Testis (tissue), 3 donors: ENCODE results near the gene SPCS1. TPM values are rescaled to one million over a fixed set of nuclear protein-coding genes. Genes with fewer than 3 reads are reported as not detected.

Experiments
- DNase-seq: peaks from one replicate; pipeline ENCODE4 v3.0.0-alpha.2; 2019
- H3K27ac ChIP-seq, 2 donors: fragments of 200-600 bp; sonication (generic); one replicate each; pipeline ENCODE4 v1.5.1; 2019
- H3K27me3 ChIP-seq: fragments of 200-600 bp; sonication (generic); one replicate; pipeline ENCODE4 v1.5.1; 2019
- H3K36me3 ChIP-seq: fragments of 200-600 bp; sonication (generic); one replicate; pipeline ENCODE4 v1.5.1; 2017; ENCODE audit warnings: low read depth; ENCODE audit errors: missing control alignments
- H3K4me1 ChIP-seq: fragments of 200-600 bp; sonication (generic); one replicate; pipeline ENCODE4 v1.5.1; 2019
- H3K4me3 ChIP-seq, 2 donors: fragments of 200-600 bp; sonication (generic); one replicate each; pipeline ENCODE4 v1.5.1; 2017 to 2019
- H3K9me3 ChIP-seq: fragments of 200-600 bp; sonication (generic); one replicate; pipeline ENCODE4 v1.5.1; 2017
- POLR2A ChIP-seq: fragments of 450-650 bp; IDR thresholded peaks from one replicate; pipeline ENCODE4 v1.6.1; 2017; ENCODE audit warnings: antibody characterized with exemption, mild to moderate bottlenecking, moderate library complexity
- WGBS, 2 donors: methylation state at CpG; one replicate each; pipeline ENCODE4 v1.1.5; 2018; 5-methylcytosine and 5-hydroxymethylcytosine counted together
- intact Hi-C: fragments of 100-400 bp; cut with DNase I; formaldehyde crosslinking; loops from one replicate; pipeline ENCODE4 v1.15.1; 2023; ENCODE audit warnings: low total_unique reads
- polyA plus RNA-seq: library from polyadenylated mRNA; stranded (reverse); fragments of 350-450 nt; fragmentation: Illumina TruSeq; extraction: RNeasy Lipid Tissue Mini Kit (QIAGEN cat#74804); gene quantifications from one replicate; pipeline ENCODE4 v1.2.3, GENCODE V29; 2014; ENCODE audit warnings: low read depth, low replicate concordance; ENCODE audit not compliant: insufficient read depth
- total RNA-seq, 2 donors: library from RNA; depleted of rRNA; stranded (reverse); fragments of >200 nt; gene quantifications; one replicate each; pipeline ENCODE4 v1.2.3, GENCODE V29; 2016
- TF ChIP-seq, protein P1 (sequence below), 3 experiments: fragments of 450-650 bp in 2 of 3; fragments of 200-600 bp in 1 of 3; sonication (generic) in 1 of 3; IDR thresholded peaks; one replicate each; pipeline ENCODE4 v1.5.1; 2016 to 2019; ENCODE audit warnings: antibody characterized with exemption in 3 of 3, mild to moderate bottlenecking in 2 of 3, moderate library complexity in 1 of 3

Gene SPCS1
- total and polyA plus RNA-seq, 3 donors from 2014 or later: 166 to 340 (median 179) TPM

DNA sequence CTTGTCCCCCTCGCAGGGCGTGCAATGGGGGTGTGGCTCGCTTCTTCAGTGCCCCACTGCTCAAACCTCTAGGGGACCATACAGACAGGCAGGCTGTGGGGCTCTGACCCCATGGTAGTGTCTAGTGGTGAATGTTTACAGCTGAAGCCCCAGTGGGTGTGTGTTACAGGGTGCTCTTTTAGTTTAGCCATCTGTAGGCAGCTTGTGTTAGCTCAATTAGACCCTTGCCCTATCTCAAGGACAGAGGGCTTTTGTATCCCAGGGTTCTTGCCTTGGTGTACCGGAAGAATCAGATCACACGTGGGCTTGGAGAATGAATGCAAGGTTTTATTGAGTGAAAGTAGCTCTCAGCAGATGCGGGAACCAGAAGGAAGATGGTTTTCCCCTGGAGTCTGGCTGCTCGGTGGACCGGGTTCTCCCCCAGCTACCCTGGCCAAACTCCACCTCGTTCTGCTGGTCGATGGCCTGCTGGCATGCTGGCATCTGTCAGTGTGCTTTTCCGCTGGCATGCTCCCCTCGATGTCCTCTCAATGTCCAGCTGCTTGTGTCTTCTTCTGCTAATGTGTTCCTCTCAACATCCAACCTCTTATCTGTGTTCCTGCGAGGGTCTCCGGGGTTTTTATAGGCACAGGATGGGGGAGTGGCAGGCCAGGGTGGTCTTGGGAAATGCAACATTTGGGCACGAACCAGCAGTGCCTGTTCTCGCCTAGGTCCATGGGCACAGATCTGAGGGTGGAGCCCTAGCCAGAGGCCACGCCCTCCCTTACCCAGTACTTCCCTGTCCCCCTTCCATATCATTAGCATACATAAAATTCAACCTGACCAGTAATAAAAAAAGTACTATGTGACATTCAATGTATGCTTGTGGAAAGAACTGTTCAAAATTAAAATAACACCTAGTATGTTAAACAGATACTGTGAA is 6.6 kb downstream of the SPCS1 start:
- TF ChIP-seq, protein P1, sequence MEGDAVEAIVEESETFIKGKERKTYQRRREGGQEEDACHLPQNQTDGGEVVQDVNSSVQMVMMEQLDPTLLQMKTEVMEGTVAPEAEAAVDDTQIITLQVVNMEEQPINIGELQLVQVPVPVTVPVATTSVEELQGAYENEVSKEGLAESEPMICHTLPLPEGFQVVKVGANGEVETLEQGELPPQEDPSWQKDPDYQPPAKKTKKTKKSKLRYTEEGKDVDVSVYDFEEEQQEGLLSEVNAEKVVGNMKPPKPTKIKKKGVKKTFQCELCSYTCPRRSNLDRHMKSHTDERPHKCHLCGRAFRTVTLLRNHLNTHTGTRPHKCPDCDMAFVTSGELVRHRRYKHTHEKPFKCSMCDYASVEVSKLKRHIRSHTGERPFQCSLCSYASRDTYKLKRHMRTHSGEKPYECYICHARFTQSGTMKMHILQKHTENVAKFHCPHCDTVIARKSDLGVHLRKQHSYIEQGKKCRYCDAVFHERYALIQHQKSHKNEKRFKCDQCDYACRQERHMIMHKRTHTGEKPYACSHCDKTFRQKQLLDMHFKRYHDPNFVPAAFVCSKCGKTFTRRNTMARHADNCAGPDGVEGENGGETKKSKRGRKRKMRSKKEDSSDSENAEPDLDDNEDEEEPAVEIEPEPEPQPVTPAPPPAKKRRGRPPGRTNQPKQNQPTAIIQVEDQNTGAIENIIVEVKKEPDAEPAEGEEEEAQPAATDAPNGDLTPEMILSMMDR (IDR thresholded peaks at IDR 0.05): no peak
- TF ChIP-seq POLR2A: no peak
- no peak for DNase-seq
- 92 to 93% methylated on average over 17 of the region's 17 CpGs for whole genome bisulfite sequencing, 2 donors
- Histone ChIP-seq H3K36me3 (no peaks in the 10 kb centered on the region), H3K27me3 (no peaks in the 10 kb centered on the region), H3K4me3 (no peak overlapping the region), H3K4me1 (no peaks in the 10 kb centered on the region), H3K9me3 (no peaks in the 10 kb centered on the region), H3K27ac (no peak overlapping the region)
- intact Hi-C loops: no loop called here

DNA sequence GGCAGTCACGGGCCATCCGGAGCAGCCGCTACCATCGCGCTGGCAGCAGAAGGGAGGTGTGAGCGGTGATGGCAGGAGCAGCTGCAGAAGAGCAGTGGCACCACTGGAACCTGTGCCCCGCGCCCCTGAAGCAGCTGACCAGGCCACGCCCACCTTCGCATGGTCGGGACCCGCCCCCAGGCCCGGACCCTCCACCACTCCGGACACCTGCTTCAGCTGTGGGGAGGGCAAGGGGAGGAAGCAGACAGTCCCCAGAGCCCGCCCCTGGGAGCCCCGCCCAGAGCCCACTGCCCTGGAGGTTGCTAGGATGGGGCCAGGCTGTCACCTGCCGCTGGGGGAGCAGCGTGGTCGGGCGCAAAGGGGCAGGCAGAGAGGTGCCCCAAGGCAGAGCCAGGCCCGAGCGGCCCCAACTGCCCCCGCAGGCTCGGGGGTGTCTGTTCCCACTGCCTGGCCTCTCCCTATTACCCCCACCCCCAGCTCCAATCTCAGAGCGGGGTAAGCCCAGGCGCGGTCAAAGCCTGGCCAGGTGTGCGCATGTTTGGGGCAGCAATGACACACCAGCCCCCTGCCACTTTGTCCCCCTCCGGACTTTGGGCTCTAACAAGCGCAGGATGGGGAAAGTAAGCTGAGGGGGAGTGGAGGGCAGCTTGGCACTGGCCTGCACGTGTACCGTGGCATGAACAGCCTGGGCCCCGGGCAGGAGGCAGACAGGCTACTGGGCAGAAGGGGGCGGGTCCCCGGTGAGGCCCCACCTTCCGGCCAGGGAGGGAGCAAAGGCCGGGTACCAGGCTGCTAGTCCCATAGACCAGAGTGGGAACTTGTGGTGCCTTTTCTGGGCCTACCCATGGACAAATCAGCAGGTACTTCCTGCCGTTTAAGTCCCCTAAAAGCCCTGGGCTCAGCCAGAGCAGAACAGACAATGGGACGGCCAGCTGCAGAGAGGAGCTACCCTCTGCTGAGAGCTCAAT is 8.7 kb downstream of the SPCS1 start:
- Histone ChIP-seq H3K9me3 (no peaks in the 10 kb centered on the region), H3K27me3 (no peaks in the 10 kb centered on the region), H3K4me3 (no peak overlapping the region), H3K36me3 (no peaks in the 10 kb centered on the region), H3K27ac (no peak overlapping the region), H3K4me1 (no peaks in the 10 kb centered on the region)
- WGBS, 2 donors: 42 to 48% methylated on average over 8 to 38 of the region's 39 CpGs
- DNase-seq: no peak
- TF ChIP-seq, protein P1 (IDR thresholded peaks at IDR 0.05): no peak
- intact Hi-C loops: no loop called here

DNA sequence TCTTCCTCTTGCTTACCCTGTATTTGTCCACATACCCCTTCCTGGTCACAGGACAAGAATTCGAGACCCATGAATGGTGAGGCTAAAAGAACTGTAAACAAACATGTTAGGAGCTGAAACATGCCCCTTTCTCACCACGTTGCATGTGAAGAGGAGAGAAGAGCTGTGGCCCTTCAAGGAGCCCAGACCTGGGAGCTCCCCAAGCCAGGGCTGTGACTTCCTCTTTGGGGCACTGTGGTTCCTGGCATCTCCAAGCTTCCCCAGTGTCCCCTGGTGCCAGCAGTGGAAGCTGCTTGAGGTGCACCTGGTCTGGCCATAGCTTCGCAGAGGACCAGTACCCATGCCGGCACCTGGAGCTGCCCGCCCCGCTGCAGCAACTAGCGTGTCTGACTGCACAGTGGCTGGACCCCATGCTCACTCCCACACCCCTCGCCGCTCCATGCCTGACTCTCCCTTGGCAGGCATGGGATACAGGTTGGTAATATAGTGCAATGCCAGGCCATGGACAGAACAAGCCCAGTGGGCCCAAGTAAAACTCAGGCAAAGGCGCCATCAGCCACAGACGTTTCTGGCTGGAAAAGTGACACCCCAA is 9.9 kb downstream of the SPCS1 start:
- DNase-seq: no peak
- H3K4me3 ChIP-seq: no peak overlapping the region
- H3K36me3 ChIP-seq: no peaks in the 10 kb centered on the region
- no peak overlapping the region for H3K27ac ChIP-seq
- H3K4me1 ChIP-seq: no peaks in the 10 kb centered on the region
- intact Hi-C loops: no loop called here
- H3K9me3 ChIP-seq: no peaks in the 10 kb centered on the region
- TF ChIP-seq POLR2A: no peak
- TF ChIP-seq, protein P1 (IDR thresholded peaks at IDR 0.05): no peak
- no peaks in the 10 kb centered on the region for H3K27me3 ChIP-seq
- whole genome bisulfite sequencing, 2 donors: 85 to 92% methylated on average over 11 of the region's 11 CpGs

DNA sequence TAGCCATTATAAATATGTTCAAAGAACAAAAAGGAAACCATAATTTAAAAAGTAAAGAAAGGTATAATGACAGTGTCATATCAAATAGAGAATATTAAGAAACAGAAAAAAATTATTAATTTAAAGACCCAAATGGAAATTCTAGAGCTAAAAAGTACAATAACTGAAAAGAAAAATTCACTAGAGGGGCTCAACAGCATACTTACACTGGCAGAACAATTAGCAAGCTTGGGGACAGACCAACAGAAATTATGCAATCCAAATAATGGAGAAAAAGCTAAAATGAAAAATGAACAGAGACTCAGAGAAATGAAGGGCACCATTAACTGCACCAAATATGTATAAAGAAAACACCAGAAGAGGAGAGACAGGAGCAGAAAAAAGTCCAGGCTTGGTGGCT is 13.7 kb downstream of the SPCS1 start:
- no peak overlapping the region for H3K4me3 ChIP-seq
- H3K27ac ChIP-seq: no peak overlapping the region
- H3K27me3 ChIP-seq: no peaks in the 10 kb centered on the region
- TF ChIP-seq, protein P1 (IDR thresholded peaks at IDR 0.05): no peak
- no peak for TF ChIP-seq POLR2A
- no peaks in the 10 kb centered on the region for H3K36me3 ChIP-seq
- no peaks in the 10 kb centered on the region for H3K4me1 ChIP-seq
- intact Hi-C loops: no loop called here
- no peaks in the 10 kb centered on the region for H3K9me3 ChIP-seq
- no peak for DNase-seq
